ENCODE results near the gene RNU5D-1. TPM values are rescaled to one million over a fixed set of nuclear protein-coding genes. Genes with fewer than 3 reads are reported as not detected.

Gene RNU5D-1
- total RNA-seq, result not detected in 2 replicates

GRCh38 chr1:44730741-44731512 lies at the start of gene RNU5D-1:
TSS of gene RNU5D-1 (minus strand) at chr1:44731170.

GRCh38 chr1:44775078-44775929 lies 44.3 kb upstream of the RNU5D-1 start, which contains the start of gene RPS8:
TSS of gene RPS8 (plus strand) at chr1:44775540. CDS start at chr1:44775597, 57 bp downstream.

GRCh38 chr1:44739307-44740178 lies 8.6 kb upstream of the RNU5D-1 start, which contains the start of gene KIF2C:
TSS of gene KIF2C (plus strand) at chr1:44739837. CDS start at chr1:44739933, 96 bp downstream.

Other genes with a start within 250 kb of the RNU5D-1 start
- 7.9 and 17.6 TPM in 2 replicates for gene TMEM53, start 56.7 kb downstream of the RNU5D-1 start, total RNA-seq
- 1.2 TPM in 1 of 2 replicates, not detected in the other for gene ARMH1, start 56.5 kb downstream of the RNU5D-1 start, total RNA-seq
- gene KIF2C, start 8.7 kb upstream of the RNU5D-1 start, total RNA-seq, result 19.3 and 40.6 TPM in 2 replicates
- gene RPS8, start 44.4 kb upstream of the RNU5D-1 start, total RNA-seq, result 2,664 and 4,024 TPM in 2 replicates
- gene BEST4, start 57.0 kb upstream of the RNU5D-1 start, total RNA-seq, result not detected in 2 replicates
- gene PLK3, start 69.2 kb upstream of the RNU5D-1 start, total RNA-seq, result 13.1 and 32.3 TPM in 2 replicates
- not detected in 2 replicates for gene DYNLT4, start 76.2 kb upstream of the RNU5D-1 start, total RNA-seq
- 4.9 and 11.3 TPM in 2 replicates for gene BTBD19, start 77.4 kb upstream of the RNU5D-1 start, total RNA-seq
- 0.13 TPM in 1 of 2 replicates, not detected in the other for gene PTCH2, start 112.1 kb upstream of the RNU5D-1 start, total RNA-seq